HG03025 (cell line): ENCODE measurements around the gene CYB561D2.
A peak's percentile ranks its signal among the peaks of the same experiment; 100 is the strongest.
"Not testable (repeated sequence)": the region's sequence is repeated elsewhere in the genome, so short reads cannot be mapped to it uniquely, and the experiment has no call there.

ENCODE experiments used
- ATAC-seq: cut with Tn5 transposase; IDR thresholded peaks from one replicate; pipeline ENCODE4 v1.9.1; 2021; ENCODE audit warnings: mild to moderate bottlenecking, moderate library complexity; ENCODE audit not compliant: unreplicated experiment, low FRiP score

The CYB561D2 gene, protein sequence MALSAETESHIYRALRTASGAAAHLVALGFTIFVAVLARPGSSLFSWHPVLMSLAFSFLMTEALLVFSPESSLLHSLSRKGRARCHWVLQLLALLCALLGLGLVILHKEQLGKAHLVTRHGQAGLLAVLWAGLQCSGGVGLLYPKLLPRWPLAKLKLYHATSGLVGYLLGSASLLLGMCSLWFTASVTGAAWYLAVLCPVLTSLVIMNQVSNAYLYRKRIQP

DNA sequence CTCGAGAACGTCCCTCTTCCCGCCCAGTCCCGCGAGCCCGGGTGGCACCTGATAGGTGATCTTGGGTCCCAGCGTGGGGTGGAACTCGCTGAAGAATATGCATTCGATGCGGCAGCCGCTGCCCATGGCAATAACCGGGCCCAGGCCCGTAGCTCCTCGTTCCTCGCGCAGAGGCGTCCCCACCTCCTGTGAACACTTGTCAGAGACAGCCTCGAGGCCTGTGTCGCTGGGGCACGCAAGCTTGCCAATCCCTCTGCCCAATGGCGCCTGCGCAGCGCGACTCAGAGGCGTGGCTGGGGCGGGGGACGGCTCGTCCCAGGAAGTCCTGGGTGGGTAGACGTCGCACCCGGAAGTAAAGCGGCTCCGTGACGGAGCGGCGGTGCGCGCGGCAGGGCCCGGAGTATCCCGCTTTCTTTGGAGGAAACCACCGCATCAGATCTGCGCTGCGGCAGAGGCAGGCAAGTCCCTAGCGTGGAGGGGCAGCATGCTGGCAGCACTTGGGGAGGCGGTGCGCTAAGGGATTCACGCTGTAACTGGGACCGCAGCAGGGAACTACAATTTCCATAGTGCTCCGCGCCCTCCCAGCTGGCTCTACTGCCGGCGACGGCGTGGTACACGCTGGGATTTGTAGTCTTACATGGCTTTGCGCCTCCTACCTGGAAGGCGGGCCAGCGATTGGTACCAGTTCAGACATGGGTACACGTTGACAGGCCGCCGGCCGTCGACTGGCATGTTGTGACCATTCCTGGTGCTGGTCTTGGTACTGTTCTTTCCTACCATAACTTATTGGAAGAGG lies at the start of gene CYB561D2, which contains the start of gene NPRL2:
TSS of gene CYB561D2 (plus strand) at position 336 of the 796 bp plus-strand sequence. CDS start 572 bp downstream, outside the sequence.
TSS of gene NPRL2 (minus strand) at position 249 of the 796 bp plus-strand sequence. CDS start at position 126, 123 bp downstream.
- ATAC-seq, result peak; percentile 77

DNA sequence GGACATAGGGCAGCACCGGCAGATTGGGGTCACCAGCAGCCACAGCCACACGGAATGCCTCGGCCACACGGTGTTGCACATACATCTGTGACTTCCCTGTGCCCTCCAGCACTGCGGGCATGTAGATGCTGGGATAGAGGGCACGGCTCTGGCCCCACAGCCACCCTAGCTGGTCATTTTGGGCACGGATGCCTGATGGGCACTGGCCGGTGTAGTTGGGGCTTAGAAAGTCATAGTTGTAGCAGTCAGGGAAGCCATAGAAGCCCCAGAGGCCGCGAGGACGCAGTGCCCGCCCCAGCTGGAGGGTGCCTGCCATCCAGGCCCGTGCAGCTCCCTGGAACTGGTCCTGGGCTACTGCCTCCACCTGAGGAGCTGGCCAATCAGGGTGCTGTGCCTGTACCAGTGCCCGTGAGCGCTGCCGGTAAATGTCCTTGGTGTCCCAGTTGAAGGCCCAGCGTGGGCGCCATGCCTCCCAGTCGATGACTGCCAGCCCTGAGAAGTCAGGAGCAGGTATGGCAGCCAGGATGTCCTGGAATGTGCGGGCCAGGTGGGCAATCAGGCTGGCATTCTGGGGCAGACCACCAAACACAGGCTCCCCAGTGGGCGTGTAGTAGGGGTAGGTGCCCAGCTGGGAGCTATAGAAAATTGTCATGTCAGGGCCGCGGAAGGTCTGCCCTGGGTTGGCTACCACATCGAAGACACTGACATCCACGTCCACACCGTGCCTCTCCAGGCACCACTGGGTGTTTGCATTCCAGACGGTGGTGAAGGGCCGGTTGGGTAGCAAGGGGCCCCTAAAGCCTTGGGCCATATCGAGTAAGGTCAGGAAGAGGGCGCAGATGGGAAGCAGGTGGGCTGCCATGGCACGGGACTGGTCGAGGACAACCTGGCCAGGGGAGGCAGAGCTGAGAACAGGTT lies 48.3 kb upstream of the CYB561D2 start:
- ATAC-seq, result no peak

DNA sequence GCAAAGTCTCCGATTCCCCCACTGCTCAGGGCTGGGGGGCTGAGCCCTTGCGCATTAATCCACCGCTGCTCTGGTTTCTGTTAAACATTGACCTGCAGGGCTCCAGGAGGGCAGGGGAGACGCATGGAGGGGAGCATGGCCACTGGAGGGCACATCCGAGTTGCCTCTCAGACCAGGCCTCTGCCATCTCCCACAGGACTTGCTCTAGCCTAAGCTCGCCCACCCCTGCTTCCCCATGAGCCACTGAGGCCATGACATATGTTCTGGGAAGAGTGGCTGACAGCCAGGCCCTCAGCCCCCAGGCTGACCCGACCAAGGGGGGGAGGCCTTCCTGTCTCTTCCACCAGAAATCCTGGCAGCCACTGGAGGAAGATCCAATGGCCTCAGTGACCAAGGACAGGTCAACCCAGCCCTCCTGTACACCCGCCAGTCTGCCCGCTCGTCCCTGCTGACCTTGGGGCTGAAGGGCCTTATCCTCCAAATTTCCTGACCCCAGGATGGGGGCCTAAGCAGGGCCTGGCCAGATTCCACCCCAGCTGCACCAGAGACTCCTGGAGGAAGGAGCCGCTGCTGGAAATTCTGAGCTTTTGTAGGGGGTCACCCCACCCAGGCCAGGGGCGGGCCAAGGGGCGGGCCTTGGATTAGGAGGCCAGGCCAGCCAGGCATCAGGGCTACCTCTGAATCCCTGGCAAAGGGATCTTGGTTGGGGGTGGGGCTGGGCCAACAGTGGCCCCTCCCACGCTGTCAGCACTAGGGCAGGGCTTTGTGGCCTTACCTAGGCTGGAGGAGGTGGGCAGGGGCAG lies 47.4 kb upstream of the CYB561D2 start, which contains the start of gene HYAL1:
TSS of gene HYAL1 (minus strand) at position 562 of the 803 bp plus-strand sequence. CDS start 618 bp downstream, outside the sequence.
- no peak for ATAC-seq

DNA sequence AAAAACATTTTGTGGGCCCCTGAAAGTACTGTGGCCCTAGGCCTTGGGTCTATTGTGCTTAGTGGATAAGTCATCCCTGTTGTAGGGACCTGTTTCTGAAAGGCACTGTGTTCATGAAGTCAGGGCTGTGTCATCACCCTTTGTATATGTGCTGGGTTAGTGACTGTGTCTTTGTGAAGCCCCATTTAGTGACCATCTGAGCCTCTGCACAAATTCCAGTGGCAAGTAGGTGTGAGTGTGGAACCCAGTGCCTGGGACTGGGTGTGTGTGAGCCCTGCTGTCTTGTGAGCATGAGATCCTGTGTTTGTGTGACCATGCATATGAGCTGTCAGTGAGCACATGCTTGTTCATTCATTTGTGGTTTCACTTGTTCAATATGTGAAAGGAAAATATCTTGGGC lies 46.1 kb upstream of the CYB561D2 start:
- no peak for ATAC-seq

DNA sequence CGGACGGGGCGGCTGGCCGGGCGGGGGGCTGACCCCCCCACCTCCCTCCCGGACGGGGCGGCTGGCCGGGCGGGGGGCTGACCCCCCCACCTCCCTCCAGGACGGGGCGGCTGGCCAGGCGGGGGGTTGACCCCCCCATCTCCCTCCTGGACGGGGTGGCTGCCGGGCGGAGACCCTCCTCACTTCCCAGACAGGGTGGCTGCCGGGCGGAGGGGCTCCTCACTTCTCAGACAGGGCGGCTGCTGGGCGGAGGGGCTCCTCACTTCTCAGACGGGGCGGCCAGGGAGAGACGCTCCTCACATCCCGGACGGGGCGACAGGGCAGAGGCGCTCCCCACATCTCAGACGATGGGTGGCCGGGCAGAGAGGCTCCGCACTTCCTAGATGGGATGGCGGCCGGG lies 38.6 kb upstream of the CYB561D2 start:
- ATAC-seq, result not testable (repeated sequence)

DNA sequence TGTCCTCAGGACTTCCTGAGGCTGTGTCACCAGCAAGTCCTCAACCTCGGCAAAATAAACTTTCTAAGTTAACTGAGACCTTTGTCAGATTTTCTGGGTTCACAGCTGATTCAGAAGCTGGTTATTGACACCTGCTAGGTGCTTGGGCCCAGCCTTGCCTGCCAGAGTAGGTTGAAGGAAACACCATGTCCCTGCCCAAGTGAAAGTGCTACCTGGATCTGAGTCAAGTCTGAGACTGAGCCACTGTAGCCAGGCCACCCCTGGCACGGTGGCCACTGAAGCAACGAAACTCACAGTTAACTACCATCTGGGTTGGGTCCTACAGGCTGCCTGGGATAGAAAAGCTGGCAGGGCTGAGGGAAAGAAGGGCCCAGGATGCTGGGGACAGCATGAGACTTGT lies 36.3 kb upstream of the CYB561D2 start:
- no peak for ATAC-seq

DNA sequence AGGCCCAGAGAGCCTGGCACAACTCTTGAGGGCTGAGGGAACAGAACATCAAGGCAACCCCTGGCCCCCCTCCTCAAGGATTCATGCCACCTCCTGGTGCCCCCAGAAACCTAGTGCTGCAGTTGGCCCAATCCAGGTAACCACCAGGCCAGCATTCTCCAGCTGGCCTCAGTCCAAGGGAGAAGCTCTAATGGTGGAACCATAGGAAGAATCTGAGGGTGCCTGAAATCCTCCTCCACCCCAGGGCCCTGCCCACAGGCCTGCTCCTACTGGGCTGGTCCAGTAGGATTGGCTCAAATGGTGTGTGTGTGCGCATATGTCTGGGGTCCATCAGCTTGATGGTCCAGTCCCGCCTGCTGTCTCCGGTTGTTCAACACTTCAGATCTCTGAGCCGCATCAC lies 35.8 kb upstream of the CYB561D2 start:
- no peak for ATAC-seq

DNA sequence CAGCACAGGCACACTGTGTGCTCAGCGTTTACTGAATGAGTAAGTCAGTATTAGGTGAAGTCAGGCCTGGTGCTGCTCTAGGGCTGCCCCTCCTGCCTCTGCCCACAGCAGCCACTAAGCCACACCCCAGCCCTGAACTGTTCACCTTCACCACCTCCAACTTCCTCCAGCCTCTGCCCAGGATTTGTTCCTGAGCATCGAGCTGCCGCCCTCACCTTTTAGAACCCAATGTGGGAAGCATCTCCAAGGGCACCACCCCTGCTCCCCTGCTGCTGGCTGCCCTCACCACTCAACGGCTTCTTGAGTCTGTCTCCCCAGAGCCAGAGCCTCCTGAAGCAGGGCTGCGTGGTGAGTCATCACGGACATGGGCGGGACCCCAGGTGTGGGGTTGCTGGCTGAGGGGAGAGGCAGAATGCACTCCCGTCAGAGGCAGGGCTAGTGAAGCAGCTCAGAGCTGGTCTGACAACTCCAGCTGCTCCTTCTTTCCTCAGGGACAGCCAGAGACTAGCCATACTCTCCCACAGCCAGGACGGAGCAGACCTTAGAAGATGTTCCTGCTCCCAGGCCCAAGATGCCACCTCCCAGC lies 33.9 kb upstream of the CYB561D2 start:
- no peak for ATAC-seq

DNA sequence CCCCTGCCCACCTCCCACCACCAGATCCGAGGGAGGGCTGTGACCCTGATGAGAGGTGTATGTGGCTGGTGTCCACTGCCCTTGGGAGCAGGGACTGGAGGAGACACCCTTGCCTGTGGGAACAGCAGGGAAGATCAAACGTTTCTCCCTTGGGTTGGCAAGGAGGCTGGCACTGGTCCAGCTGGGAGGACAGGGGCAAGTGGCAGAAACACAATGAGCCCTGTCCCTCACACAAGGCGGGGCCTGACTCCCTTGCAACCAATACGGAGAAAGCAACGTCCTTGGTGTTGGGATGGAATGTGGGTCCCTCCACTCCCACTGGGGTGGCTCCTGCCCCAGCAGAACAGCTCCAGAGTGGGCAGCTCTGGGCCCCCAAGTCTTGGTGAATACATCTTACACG lies 33.4 kb upstream of the CYB561D2 start:
- ATAC-seq, result no peak

DNA sequence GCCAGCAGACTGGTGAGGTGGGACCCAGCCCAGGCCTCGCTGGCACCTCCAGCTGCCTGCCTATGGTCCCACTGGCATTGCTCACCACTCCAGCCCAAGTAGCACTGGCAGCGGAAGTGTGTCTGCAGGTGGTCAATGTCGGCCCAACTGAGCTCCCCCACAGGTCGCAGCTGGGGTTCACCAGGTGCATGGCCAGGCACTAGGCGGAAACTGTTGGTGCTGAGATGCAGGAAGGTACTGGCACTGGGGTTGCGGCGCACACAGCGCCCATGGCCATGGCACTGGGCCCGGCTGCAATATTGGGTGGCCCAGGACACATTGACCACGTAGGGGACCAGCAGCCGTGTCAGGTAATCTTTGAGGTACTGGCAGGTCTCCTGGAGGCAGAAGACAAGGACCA lies 32.5 kb upstream of the CYB561D2 start:
- no peak for ATAC-seq

DNA sequence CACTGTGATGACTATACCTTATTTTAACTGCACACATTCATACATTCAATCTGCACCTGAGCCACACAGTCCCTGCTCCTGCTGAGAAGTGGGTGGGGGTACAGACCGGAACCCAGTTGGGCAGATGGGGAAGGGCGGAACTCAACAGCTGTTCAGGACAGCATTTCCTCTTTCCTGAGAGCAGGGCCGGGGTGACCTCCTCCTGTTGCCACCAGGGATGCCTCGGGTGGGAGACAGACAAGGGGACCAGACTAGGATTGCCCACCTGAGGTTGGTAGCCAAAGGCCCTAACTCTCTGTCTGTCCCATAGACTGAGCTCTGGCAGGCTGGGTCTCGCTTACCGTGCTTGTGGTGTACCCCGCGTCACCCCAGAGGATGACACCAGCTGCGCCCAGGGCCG lies 32.0 kb upstream of the CYB561D2 start:
- ATAC-seq, result no peak

DNA sequence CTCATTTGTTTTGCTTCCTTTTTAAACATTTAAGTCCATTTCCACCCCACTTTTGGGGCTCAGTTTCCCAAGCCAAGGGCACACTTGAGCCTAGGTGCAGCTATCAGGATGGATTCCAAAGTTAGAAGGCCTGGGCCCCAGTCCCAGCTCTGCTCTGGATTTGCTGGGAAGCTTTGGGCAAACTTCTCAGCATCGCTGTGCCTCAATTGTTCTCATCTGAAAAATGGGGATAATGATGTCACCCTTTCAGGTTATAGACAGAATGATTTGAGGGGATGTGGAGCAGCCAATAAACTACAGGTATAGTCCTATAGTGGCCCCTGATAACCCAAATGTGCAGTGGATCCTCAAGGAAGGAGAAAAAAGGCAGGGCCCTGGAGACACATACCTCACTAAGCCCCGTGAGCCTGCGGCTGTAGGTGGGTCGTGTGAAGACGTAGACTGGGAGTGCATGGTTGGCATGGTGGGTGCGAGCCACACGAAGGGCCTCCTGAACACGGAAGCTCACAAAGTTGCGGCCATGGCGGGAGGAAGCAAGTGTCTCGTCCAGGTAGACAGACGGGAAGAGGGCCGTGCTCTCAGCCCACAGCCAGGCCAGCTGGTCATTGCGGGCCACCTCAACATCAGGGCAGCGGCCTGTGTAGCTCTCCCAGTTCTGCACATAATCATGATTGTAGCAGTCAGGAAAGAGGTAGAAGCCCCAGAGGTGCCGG lies 31.3 kb upstream of the CYB561D2 start:
- ATAC-seq, result no peak

DNA sequence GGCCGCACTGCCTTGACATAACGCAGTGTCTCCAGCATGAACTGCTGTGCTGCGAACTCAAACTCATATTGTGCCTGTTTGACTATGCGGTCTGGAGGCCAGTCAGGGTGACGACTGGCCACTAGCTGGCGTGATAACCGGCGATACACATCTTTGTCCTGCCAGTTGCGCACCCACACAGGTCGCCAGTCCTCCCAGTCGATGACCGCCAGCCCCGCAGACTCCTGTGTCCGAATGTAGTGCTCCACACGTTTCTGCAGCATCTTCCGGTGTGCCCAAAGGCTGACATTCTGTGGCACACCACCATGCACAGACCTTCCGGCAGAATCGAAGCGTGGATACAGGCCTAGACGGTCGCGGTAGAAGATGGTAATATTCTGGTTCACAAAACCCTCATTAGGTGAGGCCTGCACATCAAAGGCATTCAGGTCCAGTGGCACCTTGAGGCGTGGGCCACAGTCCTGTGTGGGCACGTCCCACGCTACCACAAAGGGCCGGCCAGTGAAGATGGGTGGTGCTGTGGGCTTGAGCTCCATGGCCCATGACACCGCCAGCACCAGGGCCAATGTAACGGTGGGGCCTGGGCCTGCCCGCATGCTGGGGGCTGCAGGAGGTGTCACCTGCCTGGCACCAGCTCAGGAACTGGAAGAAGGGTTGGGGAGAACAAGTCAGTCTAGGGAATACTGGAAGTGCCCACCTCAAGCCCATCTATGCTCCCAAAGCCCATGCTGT lies 30.6 kb upstream of the CYB561D2 start:
- ATAC-seq, result no peak

DNA sequence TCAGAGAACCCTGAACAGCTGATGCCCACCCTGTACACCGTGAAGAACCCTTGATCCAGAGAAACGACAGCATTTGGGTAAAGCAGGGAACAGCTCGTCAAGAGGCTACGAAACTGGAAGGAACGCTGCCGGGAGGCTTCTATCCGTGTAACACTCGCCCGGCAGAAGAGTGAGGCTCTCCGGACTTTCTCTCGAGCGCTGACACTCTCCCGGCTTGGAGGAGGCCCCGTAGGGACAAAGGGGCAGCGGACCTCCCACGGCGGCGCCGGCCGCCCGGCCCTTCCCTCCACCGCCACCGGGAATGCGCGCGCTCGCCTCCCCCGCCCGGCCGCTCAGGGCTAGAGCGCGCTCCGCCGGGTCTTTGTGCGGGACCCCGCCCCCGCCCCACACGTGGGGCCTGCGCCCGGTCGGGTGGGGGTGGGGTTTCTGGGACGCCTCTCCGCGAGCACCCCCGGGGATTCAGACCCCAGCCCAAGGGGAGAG lies 29.8 kb upstream of the CYB561D2 start:
- peak; percentile 49 for ATAC-seq

DNA sequence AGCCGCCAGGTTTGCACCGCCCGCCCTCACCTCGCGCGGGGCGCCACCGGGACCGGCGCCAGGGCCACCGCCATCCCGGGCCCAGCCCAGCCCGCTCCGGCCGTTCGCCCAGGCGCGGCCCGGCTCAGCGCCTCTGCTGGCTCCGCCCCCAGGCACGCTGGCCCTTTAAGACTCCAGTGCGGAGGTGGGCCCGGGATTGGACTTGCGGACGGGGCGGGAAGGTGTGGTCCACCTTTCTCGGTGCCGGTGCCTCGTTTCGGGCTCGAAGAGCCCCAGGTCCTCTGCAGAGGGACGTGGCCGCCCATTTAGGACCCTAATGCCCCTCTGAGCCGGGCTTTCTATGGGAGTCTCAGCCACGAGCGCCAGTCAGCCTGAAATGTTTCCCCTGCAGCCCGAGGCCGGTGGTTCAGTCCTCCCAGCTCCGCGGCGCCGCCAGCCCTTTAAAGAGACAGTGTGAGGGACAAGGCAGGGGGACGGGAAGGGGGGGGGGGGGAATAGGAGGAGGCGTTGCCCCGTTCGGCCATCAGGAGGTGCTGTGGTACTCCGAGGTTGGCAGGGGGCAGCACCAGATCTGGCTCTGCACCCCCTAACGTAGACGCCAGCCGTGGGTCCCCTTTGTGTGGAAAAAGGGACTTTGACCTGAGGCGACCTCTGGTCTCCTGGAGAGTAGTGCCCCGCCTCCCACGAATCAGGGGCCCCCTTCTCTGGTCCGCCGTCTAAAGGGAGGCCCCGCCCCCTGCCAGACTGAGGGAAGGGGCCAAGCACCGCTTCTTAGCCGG lies 29.1 kb upstream of the CYB561D2 start:
- ATAC-seq, result peak; percentile 74

DNA sequence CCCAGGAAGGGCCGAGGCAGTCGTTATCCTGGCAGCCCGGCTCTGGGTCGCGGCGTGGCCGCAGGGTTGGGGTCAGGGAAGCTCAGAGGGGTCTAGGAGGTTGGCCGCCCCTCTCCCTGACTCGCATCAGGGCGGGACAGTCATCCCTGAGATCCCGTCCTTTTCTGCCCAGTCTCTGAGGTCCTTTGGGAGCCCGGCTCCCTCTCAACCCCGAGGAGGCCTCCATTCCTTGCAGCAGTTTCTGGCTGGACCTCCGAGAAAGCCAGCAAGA lies 28.6 kb upstream of the CYB561D2 start:
- no peak for ATAC-seq

DNA sequence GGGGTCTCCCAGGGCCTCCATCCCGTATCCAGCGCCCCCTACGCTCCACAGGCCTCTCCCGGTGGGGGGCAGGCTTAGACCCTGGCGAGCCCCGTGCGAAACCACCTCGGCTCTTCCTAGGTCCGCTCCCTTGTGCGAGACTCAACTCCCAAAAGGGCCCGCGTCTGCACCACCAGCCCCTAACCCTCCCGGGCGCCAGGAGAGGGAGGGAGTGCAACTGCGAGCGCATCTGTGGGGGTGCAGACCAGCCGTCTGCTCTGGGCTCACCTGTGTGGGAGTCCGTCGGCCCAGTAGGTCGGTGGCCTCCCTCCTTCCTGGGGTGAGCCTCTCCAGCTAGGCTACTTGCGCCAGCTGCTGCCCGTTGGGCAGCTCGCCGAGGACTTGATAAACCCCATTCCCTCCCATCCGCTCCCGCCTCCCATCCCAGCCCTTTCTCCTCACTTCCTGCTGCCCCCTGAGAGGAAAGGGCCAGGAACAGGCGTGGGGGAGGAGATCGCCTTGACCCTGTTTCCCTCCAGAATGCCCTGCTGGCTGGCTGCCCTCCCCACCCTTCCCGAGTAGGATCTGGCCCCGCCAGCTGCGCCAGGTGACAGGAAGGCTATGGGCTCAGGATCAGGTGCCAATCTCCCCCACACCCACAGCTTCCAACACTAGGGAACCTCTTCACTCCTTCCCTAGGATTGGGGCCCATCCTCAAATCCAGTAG lies 28.1 kb upstream of the CYB561D2 start, which contains the start of gene HYAL2:
TSS of gene HYAL2 (minus strand) at position 360 of the 706 bp plus-strand sequence. CDS start 2,256 bp downstream, outside the sequence.
- ATAC-seq, result no peak
